Mesendoderm (in vitro differentiated cells): ENCODE results near the gene SOHLH1.

Source experiments
- DNase-seq: peaks from one replicate; pipeline ENCODE4 v3.0.0; 2013
- H2AK5ac ChIP-seq: 2 replicates; pipeline ENCODE4 v1.6.1; 2013; ENCODE audit warnings: low read length, inconsistent platforms
- H2BK120ac ChIP-seq: 2 replicates; pipeline ENCODE4 v1.6.1; 2013; ENCODE audit warnings: low read depth, mild to moderate bottlenecking, low read length, moderate library complexity, mixed read lengths
- H2BK15ac ChIP-seq: replicated peaks from 2 replicates; pipeline ENCODE4 v1.6.1; 2013; ENCODE audit warnings: low read depth, mild to moderate bottlenecking, moderate library complexity
- H2BK5ac ChIP-seq: 2 replicates; pipeline ENCODE4 v1.6.1; 2013; ENCODE audit warnings: low read length, inconsistent platforms
- H3K18ac ChIP-seq: 2 replicates; pipeline ENCODE4 v1.6.1; 2013; ENCODE audit warnings: mild to moderate bottlenecking, low read length, mixed read lengths
- H3K23ac ChIP-seq: one replicate; pipeline ENCODE4 v1.6.1; 2013; ENCODE audit warnings: low read length
- H3K27ac ChIP-seq: 2 replicates; pipeline ENCODE4 v1.5.1; 2013; ENCODE audit warnings: low read depth, mild to moderate bottlenecking, inconsistent platforms, low read length, moderate library complexity
- H3K27me3 ChIP-seq: 2 replicates; pipeline ENCODE4 v1.6.1; 2013; ENCODE audit warnings: low read length, control low read depth, mild to moderate bottlenecking, inconsistent platforms; ENCODE audit not compliant: insufficient read depth, poor library complexity
- H3K36me3 ChIP-seq: 2 replicates; pipeline ENCODE4 v1.6.1; 2013; ENCODE audit warnings: low read length, inconsistent platforms; ENCODE audit not compliant: control insufficient read depth, insufficient read depth
- H3K4ac ChIP-seq: one replicate; pipeline ENCODE4 v1.6.1; 2013; ENCODE audit warnings: low read depth, mild to moderate bottlenecking, low read length, moderate library complexity
- H3K4me1 ChIP-seq: 2 replicates; pipeline ENCODE4 v1.6.1; 2013; ENCODE audit warnings: low read depth, low read length, inconsistent platforms; ENCODE audit not compliant: control insufficient read depth
- H3K4me2 ChIP-seq: 2 replicates; pipeline ENCODE4 v1.6.1; 2013; ENCODE audit warnings: low read length
- H3K4me3 ChIP-seq: 2 replicates; pipeline ENCODE4 v1.5.1; 2013; ENCODE audit warnings: mild to moderate bottlenecking, low read length
- H3K56ac ChIP-seq: one replicate; pipeline ENCODE4 v1.6.1; 2013; ENCODE audit warnings: low read length
- H3K79me1 ChIP-seq: 2 replicates; pipeline ENCODE4 v1.6.1; 2013; ENCODE audit warnings: low read length, inconsistent platforms
- H3K79me2 ChIP-seq: 2 replicates; pipeline ENCODE4 v1.6.1; 2013; ENCODE audit warnings: mild to moderate bottlenecking, low read length; ENCODE audit not compliant: control insufficient read depth, insufficient read depth
- H3K9ac ChIP-seq: 2 replicates; pipeline ENCODE4 v1.6.1; 2013; ENCODE audit warnings: low read length, inconsistent platforms
- H4K5ac ChIP-seq: one replicate; pipeline ENCODE4 v1.6.1; 2013; ENCODE audit warnings: low read length
- H4K8ac ChIP-seq: one replicate; pipeline ENCODE4 v1.6.1; 2013; ENCODE audit warnings: low read depth, mild to moderate bottlenecking, control low read depth, low read length, moderate library complexity
- WGBS: extraction: QIAGEN DNeasy Blood & Tissue Kit; methylation state at CpG from one replicate; pipeline ENCODE4 v1.1.7; 2013; ENCODE audit warnings: low lambda C conversion rate, missing lambda C conversion rate; ENCODE audit not compliant: insufficient coverage; ENCODE audit errors: extremely low coverage; 5-methylcytosine and 5-hydroxymethylcytosine counted together

Gene SOHLH1

DNA sequence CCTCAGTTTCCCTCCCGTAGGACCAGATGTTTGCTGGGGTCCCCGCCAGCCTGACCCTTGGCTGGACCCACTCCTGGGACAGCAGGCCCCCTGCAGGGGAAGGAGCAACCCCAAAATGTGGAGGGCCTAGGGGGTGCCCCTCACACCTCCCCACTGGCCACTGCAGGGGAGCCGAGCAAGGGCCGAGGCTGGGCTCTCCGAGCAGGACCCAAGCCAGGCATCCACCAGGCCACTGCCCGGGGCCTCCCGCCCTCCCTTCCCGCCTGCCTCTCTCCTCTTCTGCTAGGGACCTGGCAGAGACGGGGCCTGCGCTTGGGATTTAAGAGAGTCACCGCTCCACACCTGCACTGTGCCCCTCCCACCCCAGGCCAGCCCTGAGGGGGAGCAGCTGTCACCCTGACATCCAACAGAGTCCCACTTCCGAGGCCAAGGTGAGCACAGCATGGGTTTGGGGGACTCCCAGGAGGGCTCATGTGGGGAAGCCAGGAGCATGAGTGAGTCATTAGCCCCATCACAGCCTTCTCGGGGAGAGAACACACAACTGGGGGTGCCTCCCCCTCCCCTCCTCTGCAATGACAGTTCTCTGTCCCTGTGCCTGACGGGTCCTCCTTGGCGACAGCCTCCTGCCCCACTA lies 15.8 kb downstream of the SOHLH1 start:
- no peak overlapping the region for H2BK5ac ChIP-seq
- H2AK5ac ChIP-seq = no peak overlapping the region
- no peak overlapping the region for H3K27ac ChIP-seq
- no CpG with 5 or more reads among the region's 15 CpGs for WGBS
- no peak overlapping the region for H3K23ac ChIP-seq
- H3K79me2 ChIP-seq = no peaks in the 10 kb centered on the region
- H4K5ac ChIP-seq = no peak overlapping the region
- no peak overlapping the region for H2BK15ac ChIP-seq
- no peak overlapping the region for H3K18ac ChIP-seq
- H2BK120ac ChIP-seq = no peak overlapping the region
- no peak overlapping the region for H3K4ac ChIP-seq
- no peak overlapping the region for H4K8ac ChIP-seq
- no peak overlapping the region for H3K56ac ChIP-seq
- H3K27me3 ChIP-seq = no peaks in the 10 kb centered on the region
- no peak overlapping the region for H3K9ac ChIP-seq
- no peak for DNase-seq
- no peaks in the 10 kb centered on the region for H3K4me1 ChIP-seq
- no peaks in the 10 kb centered on the region for H3K79me1 ChIP-seq
- no peak overlapping the region for H3K4me2 ChIP-seq
- H3K4me3 ChIP-seq = no peak overlapping the region
- H3K36me3 ChIP-seq = no peaks in the 10 kb centered on the region

DNA sequence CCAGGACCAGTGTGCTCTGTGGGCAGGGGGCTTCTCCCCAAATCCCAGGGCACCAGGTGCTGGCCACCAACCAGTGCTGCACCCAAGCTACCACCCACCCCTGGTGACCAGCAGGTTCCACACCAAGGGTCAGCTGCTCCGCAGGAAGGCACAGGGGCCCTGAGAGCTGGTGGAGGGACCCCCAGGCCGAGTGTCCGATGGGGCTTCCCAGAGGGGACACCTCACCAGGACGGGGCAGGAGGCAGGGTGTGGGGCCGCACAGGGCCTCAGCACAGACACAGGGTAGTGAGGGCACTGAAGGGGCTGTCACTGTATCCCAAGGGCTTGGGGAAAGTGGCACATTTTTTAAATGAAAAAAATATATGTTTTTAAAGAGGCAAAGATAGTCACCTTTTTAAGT lies 18.1 kb downstream of the SOHLH1 start:
- DNase-seq = no peak
- no peaks in the 10 kb centered on the region for H3K79me2 ChIP-seq

DNA sequence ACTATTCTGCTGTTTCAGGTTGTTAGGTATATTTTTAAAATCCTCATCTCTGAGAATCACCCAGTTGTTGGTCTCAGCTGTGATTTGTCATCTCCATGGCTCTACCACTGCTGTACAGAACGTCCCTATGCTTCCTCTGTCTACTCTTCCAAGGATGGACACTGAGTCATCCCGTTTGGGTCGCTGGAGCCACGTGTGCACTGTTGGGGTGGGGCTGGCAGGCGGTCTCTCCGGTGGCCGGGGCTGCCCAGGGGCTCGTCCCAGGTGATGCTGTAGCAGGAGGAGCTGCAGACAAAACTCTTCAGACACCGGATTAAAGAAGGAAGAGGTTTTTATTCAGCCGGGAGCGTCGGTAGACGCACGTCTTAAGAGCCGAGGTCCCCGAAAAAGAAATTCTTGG lies 19.2 kb downstream of the SOHLH1 start:
- no CpG with 5 or more reads among the region's 16 CpGs for WGBS
- no peak overlapping the region for H3K56ac ChIP-seq

More for the DNA sequence above, 18.1 kb downstream of the SOHLH1 start:
- H3K27ac ChIP-seq = no peak overlapping the region
- no CpG with 5 or more reads among the region's 5 CpGs for WGBS
- no peak overlapping the region for H3K4me3 ChIP-seq
- H3K27me3 ChIP-seq = no peaks in the 10 kb centered on the region
- no peak overlapping the region for H2AK5ac ChIP-seq
- H3K4ac ChIP-seq = no peak overlapping the region
- H3K9ac ChIP-seq = no peak overlapping the region
- H2BK120ac ChIP-seq = no peak overlapping the region
- no peak overlapping the region for H2BK5ac ChIP-seq
- H3K18ac ChIP-seq = no peak overlapping the region
- H4K5ac ChIP-seq = no peak overlapping the region
- H3K4me1 ChIP-seq = no peaks in the 10 kb centered on the region
- no peak overlapping the region for H3K23ac ChIP-seq
- no peaks in the 10 kb centered on the region for H3K79me1 ChIP-seq
- no peak overlapping the region for H2BK15ac ChIP-seq
- no peak overlapping the region for H3K4me2 ChIP-seq
- no peaks in the 10 kb centered on the region for H3K36me3 ChIP-seq
- no peak overlapping the region for H4K8ac ChIP-seq
- no peak overlapping the region for H3K56ac ChIP-seq

DNA sequence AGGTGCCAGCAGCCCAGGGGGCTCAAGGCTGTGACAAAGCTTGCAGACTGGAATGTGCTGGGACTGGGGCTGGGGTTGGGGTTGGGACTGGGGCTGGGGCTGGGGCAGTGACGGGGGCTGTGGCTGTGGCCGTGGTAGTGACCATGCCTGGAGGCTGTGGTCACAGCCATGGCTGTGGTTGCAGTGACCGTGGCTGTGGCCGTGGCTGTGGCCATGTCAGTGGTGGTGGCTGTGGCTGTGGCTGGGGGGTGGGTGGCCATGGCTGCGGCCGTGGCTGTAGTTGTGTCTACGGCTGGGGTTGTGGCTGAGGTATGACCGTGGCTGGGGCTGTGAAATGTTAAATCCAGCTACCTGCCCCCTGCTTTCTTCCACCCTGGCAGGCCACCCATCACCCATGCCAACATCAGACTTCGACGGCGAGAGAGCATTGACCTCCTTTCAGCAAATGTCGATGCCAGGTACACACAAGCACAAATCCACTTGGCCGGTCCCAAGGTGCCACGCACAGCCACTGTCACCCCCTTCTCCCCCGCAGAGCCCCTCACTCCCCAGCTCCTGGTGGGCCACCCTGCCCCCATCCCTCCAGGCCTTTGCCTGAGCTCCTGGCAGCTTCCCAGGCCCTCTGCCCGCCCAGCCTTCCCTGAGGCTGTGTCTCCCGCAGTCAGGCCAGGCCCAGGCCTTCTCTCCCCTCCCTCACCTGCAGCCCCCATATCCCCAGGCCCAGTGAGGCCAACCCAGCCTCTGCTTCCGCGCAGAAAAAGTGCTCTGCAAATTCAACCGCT lies 20.9 kb downstream of the SOHLH1 start:
- Histone ChIP-seq H3K79me2 (no peaks in the 10 kb centered on the region), H4K5ac (no peak overlapping the region), H2BK15ac (no peak overlapping the region), H3K4me1 (no peaks in the 10 kb centered on the region), H3K4me3 (no peak overlapping the region), H3K23ac (no peak overlapping the region), H3K27me3 (no peaks in the 10 kb centered on the region), H3K4ac (no peak overlapping the region), H3K79me1 (no peaks in the 10 kb centered on the region), H3K9ac (no peak overlapping the region), H3K18ac (no peak overlapping the region), H3K4me2 (no peak overlapping the region), H2BK5ac (no peak overlapping the region), H2AK5ac (no peak overlapping the region), H4K8ac (no peak overlapping the region), H2BK120ac (no peak overlapping the region), H3K27ac (no peak overlapping the region), H3K36me3 (no peaks in the 10 kb centered on the region), H3K56ac (no peak overlapping the region)
- no CpG with 5 or more reads among the region's 20 CpGs for WGBS
- no peak for DNase-seq

More for the DNA sequence above, 19.2 kb downstream of the SOHLH1 start:
- Histone ChIP-seq H2BK120ac (no peak overlapping the region), H4K8ac (no peak overlapping the region), H3K23ac (no peak overlapping the region), H3K36me3 (no peaks in the 10 kb centered on the region), H3K27ac (no peak overlapping the region), H3K27me3 (no peaks in the 10 kb centered on the region), H2BK5ac (no peak overlapping the region), H3K4me2 (no peak overlapping the region), H3K9ac (no peak overlapping the region), H3K4me3 (no peak overlapping the region), H3K79me1 (no peaks in the 10 kb centered on the region), H3K79me2 (no peaks in the 10 kb centered on the region), H4K5ac (no peak overlapping the region), H2BK15ac (no peak overlapping the region), H3K18ac (no peak overlapping the region), H3K4ac (no peak overlapping the region), H3K4me1 (no peaks in the 10 kb centered on the region), H2AK5ac (no peak overlapping the region)
- no peak for DNase-seq

DNA sequence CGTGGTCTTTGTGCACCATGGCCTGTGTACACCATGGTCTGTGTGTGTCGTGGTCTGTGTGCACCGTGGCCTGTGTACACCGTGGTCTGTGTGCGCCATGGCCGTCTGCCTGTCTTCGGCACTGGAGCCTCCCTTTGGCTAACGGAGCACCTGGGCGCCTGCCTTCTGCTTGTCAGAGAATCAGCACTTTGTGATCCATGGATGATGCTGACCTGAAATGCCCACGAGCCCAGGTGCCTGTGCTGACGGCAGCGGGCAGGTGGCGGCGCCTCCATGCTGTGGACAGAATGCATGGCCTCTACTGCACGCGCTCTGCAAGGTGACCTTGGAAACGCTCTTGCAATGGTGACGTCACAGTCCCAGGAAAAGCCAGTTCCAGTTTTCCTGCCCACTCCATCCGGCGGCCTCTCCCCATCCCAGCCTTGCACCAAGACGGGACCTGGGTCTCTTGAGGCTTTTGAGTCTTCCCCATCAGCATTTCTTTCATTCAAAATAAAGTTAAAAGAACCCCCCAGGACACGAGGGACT lies 21.6 kb downstream of the SOHLH1 start:
- H4K5ac ChIP-seq = no peak overlapping the region
- no peak for DNase-seq
- H3K79me2 ChIP-seq = no peaks in the 10 kb centered on the region
- H3K4me1 ChIP-seq = no peaks in the 10 kb centered on the region
- H3K4me3 ChIP-seq = no peak overlapping the region
- H3K23ac ChIP-seq = no peak overlapping the region
- H3K79me1 ChIP-seq = no peaks in the 10 kb centered on the region
- no peak overlapping the region for H3K27ac ChIP-seq
- no peak overlapping the region for H3K4ac ChIP-seq
- no peak overlapping the region for H3K9ac ChIP-seq
- H3K36me3 ChIP-seq = no peaks in the 10 kb centered on the region
- H3K18ac ChIP-seq = no peak overlapping the region
- no peak overlapping the region for H2BK15ac ChIP-seq
- no peak overlapping the region for H4K8ac ChIP-seq
- H3K4me2 ChIP-seq = no peak overlapping the region
- no peak overlapping the region for H2BK5ac ChIP-seq
- H2AK5ac ChIP-seq = no peak overlapping the region
- H3K27me3 ChIP-seq = no peaks in the 10 kb centered on the region
- H2BK120ac ChIP-seq = no peak overlapping the region
- H3K56ac ChIP-seq = no peak overlapping the region
- no CpG with 5 or more reads among the region's 22 CpGs for WGBS
